Pons (tissue), 1 donor: ENCODE results near the gene EFNB1.

Source experiments
- DNase-seq: peaks from one replicate; pipeline ENCODE4 v3.0.0-alpha.2; 2016; ENCODE audit warnings: low spot score

Gene EFNB1

GRCh38 chrX:68827848-68828624, 785 bp upstream of the EFNB1 start:
- DNase-seq: peak; percentile 69

GRCh38 chrX:68829582-68830418, 979 bp downstream of the EFNB1 start:
- no peak for DNase-seq

- DNase-seq: no peak
Observed at GRCh38 chrX:68830419-68831404, 1.9 kb downstream of the EFNB1 start.

- DNase-seq: no peak
Observed at GRCh38 chrX:68831405-68832100, 2.7 kb downstream of the EFNB1 start.

GRCh38 chrX:68832101-68832416, 3.2 kb downstream of the EFNB1 start:
- peak; percentile 17 for DNase-seq

GRCh38 chrX:68832516-68833447, 4.0 kb downstream of the EFNB1 start:
- DNase-seq: no peak

GRCh38 chrX:68833448-68833805, 4.6 kb downstream of the EFNB1 start:
- DNase-seq: no peak

- no peak for DNase-seq
Observed at GRCh38 chrX:68833855-68834331, 5.1 kb downstream of the EFNB1 start.

- no peak for DNase-seq
Observed at GRCh38 chrX:68834371-68835103, 5.7 kb downstream of the EFNB1 start.

- DNase-seq: no peak
Observed at GRCh38 chrX:68835104-68835442, 6.3 kb downstream of the EFNB1 start.

GRCh38 chrX:68835468-68835867, 6.6 kb downstream of the EFNB1 start:
- DNase-seq: no peak

- DNase-seq: no peak
Observed at GRCh38 chrX:68837119-68837518, 8.3 kb downstream of the EFNB1 start.

- no peak for DNase-seq
Observed at GRCh38 chrX:68838571-68838910, 9.7 kb downstream of the EFNB1 start.

- DNase-seq: no peak
Observed at GRCh38 chrX:68839771-68840170, 10.9 kb downstream of the EFNB1 start.

- DNase-seq: no peak
Observed at GRCh38 chrX:68840256-68840655, 11.4 kb downstream of the EFNB1 start.

- DNase-seq: no peak
Observed at GRCh38 chrX:68841251-68842049, 12.6 kb downstream of the EFNB1 start.

- no peak for DNase-seq
Observed at GRCh38 chrX:68842351-68842750, 13.5 kb downstream of the EFNB1 start.

- DNase-seq: no peak
Observed at GRCh38 chrX:68842781-68843581, 14.2 kb downstream of the EFNB1 start.
